Activated naive CD8-positive, alpha-beta T cell (primary cell): ENCODE results near the gene PPP1R12B.

Experiments used
- H3K27ac Mint-ChIP-seq: one replicate; pipeline ENCODE4 v1.8.0; 2021; ENCODE audit warnings: mixed read lengths
- H3K27me3 Mint-ChIP-seq: one replicate; pipeline ENCODE4 v1.8.0; 2021; ENCODE audit warnings: mixed read lengths
- H3K36me3 Mint-ChIP-seq: one replicate; pipeline ENCODE4 v1.8.0; 2021; ENCODE audit warnings: mixed read lengths
- H3K4me1 Mint-ChIP-seq: one replicate; pipeline ENCODE4 v1.8.0; 2021; ENCODE audit warnings: low read depth, mixed read lengths
- H3K4me3 Mint-ChIP-seq: one replicate; pipeline ENCODE4 v1.8.0; 2021; ENCODE audit warnings: mild to moderate bottlenecking, mixed read lengths
- H3K9me3 Mint-ChIP-seq: one replicate; pipeline ENCODE4 v1.8.0; 2021; ENCODE audit warnings: low read depth, mixed read lengths

The PPP1R12B gene, protein sequence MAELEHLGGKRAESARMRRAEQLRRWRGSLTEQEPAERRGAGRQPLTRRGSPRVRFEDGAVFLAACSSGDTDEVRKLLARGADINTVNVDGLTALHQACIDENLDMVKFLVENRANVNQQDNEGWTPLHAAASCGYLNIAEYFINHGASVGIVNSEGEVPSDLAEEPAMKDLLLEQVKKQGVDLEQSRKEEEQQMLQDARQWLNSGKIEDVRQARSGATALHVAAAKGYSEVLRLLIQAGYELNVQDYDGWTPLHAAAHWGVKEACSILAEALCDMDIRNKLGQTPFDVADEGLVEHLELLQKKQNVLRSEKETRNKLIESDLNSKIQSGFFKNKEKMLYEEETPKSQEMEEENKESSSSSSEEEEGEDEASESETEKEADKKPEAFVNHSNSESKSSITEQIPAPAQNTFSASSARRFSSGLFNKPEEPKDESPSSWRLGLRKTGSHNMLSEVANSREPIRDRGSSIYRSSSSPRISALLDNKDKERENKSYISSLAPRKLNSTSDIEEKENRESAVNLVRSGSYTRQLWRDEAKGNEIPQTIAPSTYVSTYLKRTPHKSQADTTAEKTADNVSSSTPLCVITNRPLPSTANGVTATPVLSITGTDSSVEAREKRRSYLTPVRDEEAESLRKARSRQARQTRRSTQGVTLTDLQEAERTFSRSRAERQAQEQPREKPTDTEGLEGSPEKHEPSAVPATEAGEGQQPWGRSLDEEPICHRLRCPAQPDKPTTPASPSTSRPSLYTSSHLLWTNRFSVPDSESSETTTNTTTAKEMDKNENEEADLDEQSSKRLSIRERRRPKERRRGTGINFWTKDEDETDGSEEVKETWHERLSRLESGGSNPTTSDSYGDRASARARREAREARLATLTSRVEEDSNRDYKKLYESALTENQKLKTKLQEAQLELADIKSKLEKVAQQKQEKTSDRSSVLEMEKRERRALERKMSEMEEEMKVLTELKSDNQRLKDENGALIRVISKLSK

DNA sequence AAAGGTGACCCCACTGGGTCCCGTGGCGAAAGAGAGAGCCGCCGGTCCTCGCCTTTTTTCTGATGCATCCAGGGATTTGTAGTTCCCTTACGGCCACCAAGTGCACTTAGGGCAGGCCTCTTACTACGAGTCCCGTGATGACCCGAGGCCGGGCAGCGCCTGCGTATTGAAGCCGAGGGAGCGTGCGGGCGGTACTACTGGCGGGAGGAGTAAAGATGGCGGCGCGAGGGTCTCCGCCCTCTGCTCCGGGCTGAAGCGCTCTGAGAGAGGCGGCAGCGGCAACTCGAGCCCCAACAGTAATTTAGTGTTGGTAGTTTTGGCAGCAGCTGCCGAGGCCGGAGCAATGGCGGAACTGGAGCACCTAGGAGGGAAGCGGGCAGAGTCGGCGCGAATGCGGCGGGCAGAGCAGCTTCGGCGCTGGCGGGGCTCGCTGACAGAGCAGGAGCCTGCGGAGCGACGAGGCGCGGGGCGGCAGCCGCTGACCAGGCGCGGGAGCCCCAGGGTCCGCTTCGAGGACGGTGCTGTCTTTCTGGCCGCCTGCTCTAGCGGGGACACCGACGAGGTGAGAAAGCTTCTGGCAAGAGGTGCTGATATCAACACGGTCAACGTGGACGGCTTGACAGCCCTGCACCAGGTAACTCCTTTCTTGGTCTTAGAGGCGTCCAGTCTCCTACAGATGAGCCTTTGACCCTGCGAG is at the start of gene PPP1R12B:
PPP1R12B (plus strand) TSS at position 191 of the 697 bp plus-strand sequence; CDS start at position 344, 153 bp downstream.
- H3K27ac Mint-ChIP-seq, result peak within 1 kb of the TSS; percentile 76
- peak within 1 kb of the TSS; percentile 92 for H3K4me3 Mint-ChIP-seq
- no peaks in the 10 kb centered on the region for H3K9me3 Mint-ChIP-seq
- no peaks in the 10 kb centered on the region for H3K36me3 Mint-ChIP-seq
- peaks cover 31% of the 10 kb centered on the region for H3K4me1 Mint-ChIP-seq
- no peaks in the 10 kb centered on the region for H3K27me3 Mint-ChIP-seq

DNA sequence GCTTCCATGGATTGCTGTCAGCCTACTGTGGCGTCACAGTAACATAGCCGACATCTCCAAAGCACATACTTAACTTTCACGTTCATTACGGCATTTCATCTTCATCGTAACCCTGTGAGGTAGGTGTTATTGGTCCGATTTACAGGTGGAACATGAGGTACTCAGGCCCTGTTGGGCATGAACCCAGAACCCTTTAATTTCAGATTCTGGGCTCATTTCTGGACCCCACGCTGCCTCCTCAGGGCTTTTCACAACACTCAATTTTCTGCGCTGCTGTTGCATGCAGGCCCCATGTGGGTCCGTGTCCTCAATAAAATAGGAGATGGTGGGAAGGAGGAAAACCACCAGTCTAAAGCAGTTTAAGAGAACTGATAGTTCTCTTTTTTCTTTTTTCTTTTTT is 46.3 kb upstream of the PPP1R12B start:
- Mint-ChIP-seq H3K27ac (no peak overlapping the region), H3K27me3 (no peaks in the 10 kb centered on the region), H3K9me3 (no peaks in the 10 kb centered on the region), H3K36me3 (no peaks in the 10 kb centered on the region), H3K4me1 (no peaks in the 10 kb centered on the region), H3K4me3 (no peak overlapping the region)

DNA sequence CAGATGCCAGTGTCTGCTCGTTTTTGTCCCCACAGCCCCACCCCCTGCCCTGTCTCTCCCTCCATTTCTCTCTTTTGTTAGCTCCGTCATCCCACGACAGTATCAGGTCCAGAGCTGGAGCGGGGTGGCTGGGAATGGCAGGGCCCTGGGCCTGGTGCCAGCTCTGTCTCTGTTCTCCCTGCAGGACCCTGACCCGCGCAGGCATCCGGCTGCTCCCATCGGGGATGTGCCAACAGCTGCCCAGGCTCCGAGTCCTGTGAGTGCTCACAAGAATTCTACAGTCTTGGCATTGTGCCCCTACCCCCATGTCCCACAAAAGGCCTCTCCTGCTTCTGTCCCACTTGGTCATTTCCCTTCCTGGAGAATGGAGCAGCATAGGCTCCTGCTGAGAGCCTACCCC is 44.1 kb upstream of the PPP1R12B start:
- no peaks in the 10 kb centered on the region for H3K27me3 Mint-ChIP-seq
- H3K9me3 Mint-ChIP-seq, result no peaks in the 10 kb centered on the region
- no peaks in the 10 kb centered on the region for H3K4me1 Mint-ChIP-seq
- H3K36me3 Mint-ChIP-seq, result no peaks in the 10 kb centered on the region
- H3K4me3 Mint-ChIP-seq, result no peak overlapping the region
- H3K27ac Mint-ChIP-seq, result no peak overlapping the region

DNA sequence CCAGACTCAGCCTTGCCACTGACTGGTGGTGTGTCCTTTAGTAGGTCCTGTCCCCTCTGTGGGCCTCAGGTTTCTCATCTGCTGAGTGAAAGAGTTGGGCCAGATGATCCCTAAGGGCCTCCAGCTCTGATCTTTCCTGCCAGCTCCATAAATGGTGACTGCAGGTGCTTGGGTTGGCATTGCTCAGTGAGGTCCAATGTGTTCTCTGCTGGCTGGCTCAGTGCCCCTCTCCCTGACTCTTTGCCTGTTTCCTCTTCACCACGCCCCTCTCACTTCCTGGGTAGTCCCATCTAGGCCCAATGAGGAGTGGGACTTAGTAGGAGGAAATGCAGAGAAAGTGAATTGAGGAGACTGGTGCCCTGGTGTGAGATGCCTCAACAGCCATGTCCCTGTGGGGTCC is 43.3 kb upstream of the PPP1R12B start:
- H3K27me3 Mint-ChIP-seq, result no peaks in the 10 kb centered on the region
- H3K4me3 Mint-ChIP-seq, result no peak overlapping the region
- no peak overlapping the region for H3K27ac Mint-ChIP-seq
- H3K4me1 Mint-ChIP-seq, result no peaks in the 10 kb centered on the region
- H3K9me3 Mint-ChIP-seq, result no peaks in the 10 kb centered on the region
- no peaks in the 10 kb centered on the region for H3K36me3 Mint-ChIP-seq

DNA sequence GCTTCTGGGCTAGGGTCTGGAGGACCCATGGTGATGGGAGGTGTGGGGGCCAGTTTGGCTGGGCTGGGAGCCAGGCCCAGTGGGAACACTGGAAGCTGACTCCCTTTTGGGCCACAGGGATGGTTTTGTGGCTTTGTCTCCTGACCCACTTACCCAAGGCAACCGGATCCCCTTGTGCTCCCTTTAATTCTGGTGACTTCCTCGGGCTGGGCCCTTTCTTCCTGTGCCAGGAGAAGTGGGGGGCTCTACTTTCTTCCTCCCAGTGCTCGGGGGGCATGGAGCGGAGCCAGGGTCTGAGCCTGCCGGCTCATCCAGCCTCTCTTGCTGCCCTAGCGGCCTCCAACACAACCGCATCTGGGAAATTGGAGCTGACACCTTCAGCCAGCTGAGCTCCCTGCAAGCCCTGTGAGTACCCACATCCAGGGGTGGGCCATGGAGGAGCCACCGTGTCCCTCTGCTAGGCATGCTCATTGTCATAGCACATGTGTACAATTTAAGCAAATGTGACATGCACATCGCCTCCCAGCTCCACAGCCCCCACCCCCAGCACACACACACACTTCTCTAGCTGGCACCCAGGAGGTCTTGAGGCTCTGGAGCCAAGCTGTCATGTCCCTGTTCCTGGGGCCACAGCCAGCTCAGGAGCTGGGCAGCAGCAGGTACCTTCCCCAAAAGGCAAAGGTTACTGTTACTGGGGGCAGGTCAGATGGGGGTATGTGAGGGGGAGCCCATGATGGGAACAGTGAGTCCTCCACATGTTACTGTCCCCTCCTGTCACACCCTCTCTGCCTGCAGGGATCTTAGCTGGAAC is 41.8 kb upstream of the PPP1R12B start:
- H3K4me3 Mint-ChIP-seq, result no peak overlapping the region
- H3K36me3 Mint-ChIP-seq, result no peaks in the 10 kb centered on the region
- H3K27ac Mint-ChIP-seq, result no peak overlapping the region
- H3K4me1 Mint-ChIP-seq, result no peaks in the 10 kb centered on the region
- H3K9me3 Mint-ChIP-seq, result no peaks in the 10 kb centered on the region
- H3K27me3 Mint-ChIP-seq, result no peaks in the 10 kb centered on the region

DNA sequence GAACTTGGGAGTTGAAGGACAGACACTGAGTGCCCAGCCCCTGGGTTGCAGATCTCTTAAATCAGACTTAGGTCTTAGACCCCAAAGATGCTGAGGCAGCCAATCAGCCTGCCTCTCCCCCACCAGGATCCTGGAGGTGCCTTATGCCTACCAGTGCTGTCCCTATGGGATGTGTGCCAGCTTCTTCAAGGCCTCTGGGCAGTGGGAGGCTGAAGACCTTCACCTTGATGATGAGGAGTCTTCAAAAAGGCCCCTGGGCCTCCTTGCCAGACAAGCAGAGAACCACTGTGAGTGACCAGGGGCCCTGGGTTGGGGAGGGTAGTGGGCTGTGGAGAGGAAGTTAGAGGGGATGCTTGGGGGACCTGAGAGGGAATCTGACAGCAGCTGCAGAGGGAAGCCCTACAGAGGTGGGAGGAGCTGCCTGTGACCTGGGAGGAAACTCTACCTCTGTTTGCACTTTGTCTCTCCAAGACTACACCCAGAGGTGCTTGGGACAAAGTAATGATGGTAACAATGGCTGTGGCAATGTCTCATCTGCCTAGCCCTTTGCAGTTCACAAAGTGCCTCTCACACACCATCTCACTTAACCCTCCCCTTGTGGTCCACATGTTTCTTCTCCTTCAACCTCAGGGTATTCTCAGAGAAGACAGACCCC is 38.3 kb upstream of the PPP1R12B start:
- Mint-ChIP-seq H3K4me1 (peaks cover 2% of the 10 kb centered on the region), H3K27me3 (no peaks in the 10 kb centered on the region), H3K27ac (no peak overlapping the region), H3K36me3 (no peaks in the 10 kb centered on the region), H3K4me3 (no peak overlapping the region), H3K9me3 (no peaks in the 10 kb centered on the region)

DNA sequence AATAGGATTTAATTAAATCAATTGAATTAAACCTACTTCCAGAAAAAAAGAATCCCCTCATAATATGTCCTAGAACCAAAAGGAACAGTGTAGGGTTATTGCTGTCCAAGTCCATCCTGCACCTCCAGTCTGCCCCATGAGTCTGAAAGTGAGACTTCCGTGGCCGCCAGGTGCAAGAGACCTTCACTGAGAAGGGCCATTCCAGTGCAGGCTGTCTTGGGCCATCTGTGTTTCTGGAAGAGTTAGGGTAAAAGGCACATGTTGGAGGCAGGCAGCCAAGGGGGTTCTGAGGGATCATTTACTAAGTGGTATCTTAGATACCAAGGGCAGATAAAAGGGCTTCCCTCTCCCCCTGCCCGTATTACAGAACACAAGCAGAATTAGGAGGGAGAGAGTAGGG is 37.8 kb upstream of the PPP1R12B start:
- no peak overlapping the region for H3K27ac Mint-ChIP-seq

DNA sequence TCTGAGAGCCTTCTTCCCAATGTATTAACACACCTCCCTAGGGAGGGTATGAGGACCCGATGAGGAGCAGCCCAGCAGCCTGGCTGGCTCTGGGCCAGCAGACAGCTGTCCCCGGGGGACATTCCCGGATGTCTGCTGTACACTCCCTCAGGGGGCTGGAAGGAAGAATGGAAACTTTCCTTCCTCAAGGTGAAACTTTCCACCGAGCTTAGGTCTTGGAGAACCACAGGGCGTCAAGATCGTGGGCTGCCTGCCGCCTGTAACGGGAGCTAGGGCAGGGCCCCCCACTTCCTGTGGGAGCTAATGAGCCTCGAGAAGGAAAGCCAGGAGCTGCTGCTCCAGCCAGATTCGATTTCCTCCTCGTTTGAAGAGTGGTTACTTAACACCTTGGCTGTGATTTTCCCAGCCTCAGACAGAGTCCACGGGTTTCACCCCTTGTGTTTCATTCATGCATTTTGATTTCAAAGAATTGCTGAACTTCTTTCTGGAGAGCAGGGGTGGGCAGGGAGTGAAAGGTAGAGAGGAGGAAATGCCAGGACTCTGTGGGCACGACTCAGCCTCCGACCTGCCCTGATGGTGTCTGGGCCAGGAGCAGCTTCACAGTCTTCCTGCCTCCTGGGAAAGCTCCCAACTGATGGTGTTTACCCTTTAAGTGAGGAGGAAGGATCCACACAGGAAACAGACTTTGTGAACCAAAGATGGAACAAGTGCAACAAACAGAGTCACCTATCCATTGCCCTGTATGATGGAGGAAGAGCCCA is 36.4 kb upstream of the PPP1R12B start:
- H3K36me3 Mint-ChIP-seq, result no peaks in the 10 kb centered on the region
- H3K9me3 Mint-ChIP-seq, result no peaks in the 10 kb centered on the region
- peaks cover 2% of the 10 kb centered on the region for H3K4me1 Mint-ChIP-seq
- H3K4me3 Mint-ChIP-seq, result no peak overlapping the region
- H3K27ac Mint-ChIP-seq, result no peak overlapping the region
- H3K27me3 Mint-ChIP-seq, result no peaks in the 10 kb centered on the region

More for the DNA sequence above, 37.8 kb upstream of the PPP1R12B start:
- H3K9me3 Mint-ChIP-seq, result no peaks in the 10 kb centered on the region
- peaks cover 2% of the 10 kb centered on the region for H3K4me1 Mint-ChIP-seq
- no peaks in the 10 kb centered on the region for H3K36me3 Mint-ChIP-seq
- H3K27me3 Mint-ChIP-seq, result no peaks in the 10 kb centered on the region
- no peak overlapping the region for H3K4me3 Mint-ChIP-seq

DNA sequence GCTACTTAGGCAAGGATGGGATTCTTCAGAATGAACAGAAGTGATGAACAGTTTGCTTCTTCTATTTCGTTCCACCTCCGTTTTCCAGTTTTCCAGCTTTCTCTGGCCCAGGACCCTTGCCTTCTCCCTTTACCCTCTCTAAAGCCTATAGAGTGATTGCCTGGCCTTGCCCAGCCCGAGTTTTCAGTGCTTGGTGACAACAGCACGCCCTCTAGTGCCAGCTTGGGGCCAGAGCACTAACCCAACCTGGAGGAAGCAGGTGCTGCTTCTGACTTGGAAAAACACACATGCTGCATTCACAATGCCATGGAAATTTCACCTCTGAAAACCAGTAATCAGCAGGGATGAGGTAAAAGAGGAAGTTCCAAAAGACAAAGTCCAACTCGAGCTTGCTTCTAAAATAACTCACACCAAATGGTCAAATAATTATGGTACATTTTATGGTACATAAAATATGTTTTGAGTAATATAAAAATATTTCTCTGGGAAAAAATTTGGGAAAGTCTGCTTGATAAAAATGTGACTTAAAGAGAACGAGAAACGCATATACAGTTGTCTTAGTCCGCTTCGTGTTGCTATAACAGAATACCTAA is 32.8 kb upstream of the PPP1R12B start:
- Mint-ChIP-seq H3K4me1 (peaks cover 2% of the 10 kb centered on the region), H3K27ac (no peak overlapping the region), H3K4me3 (no peak overlapping the region), H3K36me3 (no peaks in the 10 kb centered on the region), H3K9me3 (no peaks in the 10 kb centered on the region), H3K27me3 (no peaks in the 10 kb centered on the region)

DNA sequence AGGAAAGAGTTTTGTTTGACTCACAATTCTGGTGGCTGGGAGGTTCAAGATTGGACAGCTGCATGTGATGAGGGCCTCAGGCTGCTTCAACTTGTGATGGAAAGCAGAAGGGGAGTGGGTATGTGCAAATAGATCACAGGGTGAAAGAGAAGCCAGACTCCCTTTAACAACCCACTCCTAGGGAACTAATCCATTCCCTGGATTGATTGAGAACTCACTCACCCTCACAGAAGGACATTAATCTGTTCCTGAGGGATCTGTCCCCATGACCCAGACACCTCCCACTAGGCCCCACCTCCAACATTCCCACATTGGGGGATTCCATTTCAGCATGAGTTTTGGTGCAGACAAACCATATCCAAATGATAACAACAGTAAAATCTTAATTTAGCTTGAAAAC is 32.3 kb upstream of the PPP1R12B start:
- no peaks in the 10 kb centered on the region for H3K9me3 Mint-ChIP-seq
- no peaks in the 10 kb centered on the region for H3K27me3 Mint-ChIP-seq
- H3K4me3 Mint-ChIP-seq, result no peak overlapping the region
- H3K36me3 Mint-ChIP-seq, result no peaks in the 10 kb centered on the region
- H3K27ac Mint-ChIP-seq, result no peak overlapping the region
- peaks cover 2% of the 10 kb centered on the region for H3K4me1 Mint-ChIP-seq

DNA sequence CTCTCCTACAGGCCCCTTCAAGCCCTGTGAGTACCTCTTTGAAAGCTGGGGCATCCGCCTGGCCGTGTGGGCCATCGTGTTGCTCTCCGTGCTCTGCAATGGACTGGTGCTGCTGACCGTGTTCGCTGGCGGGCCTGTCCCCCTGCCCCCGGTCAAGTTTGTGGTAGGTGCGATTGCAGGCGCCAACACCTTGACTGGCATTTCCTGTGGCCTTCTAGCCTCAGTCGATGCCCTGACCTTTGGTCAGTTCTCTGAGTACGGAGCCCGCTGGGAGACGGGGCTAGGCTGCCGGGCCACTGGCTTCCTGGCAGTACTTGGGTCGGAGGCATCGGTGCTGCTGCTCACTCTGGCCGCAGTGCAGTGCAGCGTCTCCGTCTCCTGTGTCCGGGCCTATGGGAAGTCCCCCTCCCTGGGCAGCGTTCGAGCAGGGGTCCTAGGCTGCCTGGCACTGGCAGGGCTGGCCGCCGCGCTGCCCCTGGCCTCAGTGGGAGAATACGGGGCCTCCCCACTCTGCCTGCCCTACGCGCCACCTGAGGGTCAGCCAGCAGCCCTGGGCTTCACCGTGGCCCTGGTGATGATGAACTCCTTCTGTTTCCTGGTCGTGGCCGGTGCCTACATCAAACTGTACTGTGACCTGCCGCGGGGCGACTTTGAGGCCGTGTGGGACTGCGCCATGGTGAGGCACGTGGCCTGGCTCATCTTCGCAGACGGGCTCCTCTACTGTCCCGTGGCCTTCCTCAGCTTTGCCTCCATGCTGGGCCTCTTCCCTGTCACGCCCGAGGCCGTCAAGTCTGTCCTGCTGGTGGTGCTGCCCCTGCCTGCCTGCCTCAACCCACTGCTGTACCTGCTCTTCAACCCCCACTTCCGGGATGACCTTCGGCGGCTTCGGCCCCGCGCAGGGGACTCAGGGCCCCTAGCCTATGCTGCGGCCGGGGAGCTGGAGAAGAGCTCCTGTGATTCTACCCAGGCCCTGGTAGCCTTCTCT is 30.3 kb upstream of the PPP1R12B start:
- Mint-ChIP-seq H3K9me3 (no peaks in the 10 kb centered on the region), H3K4me1 (no peaks in the 10 kb centered on the region), H3K4me3 (no peak overlapping the region), H3K27me3 (no peaks in the 10 kb centered on the region), H3K36me3 (no peaks in the 10 kb centered on the region), H3K27ac (no peak overlapping the region)

DNA sequence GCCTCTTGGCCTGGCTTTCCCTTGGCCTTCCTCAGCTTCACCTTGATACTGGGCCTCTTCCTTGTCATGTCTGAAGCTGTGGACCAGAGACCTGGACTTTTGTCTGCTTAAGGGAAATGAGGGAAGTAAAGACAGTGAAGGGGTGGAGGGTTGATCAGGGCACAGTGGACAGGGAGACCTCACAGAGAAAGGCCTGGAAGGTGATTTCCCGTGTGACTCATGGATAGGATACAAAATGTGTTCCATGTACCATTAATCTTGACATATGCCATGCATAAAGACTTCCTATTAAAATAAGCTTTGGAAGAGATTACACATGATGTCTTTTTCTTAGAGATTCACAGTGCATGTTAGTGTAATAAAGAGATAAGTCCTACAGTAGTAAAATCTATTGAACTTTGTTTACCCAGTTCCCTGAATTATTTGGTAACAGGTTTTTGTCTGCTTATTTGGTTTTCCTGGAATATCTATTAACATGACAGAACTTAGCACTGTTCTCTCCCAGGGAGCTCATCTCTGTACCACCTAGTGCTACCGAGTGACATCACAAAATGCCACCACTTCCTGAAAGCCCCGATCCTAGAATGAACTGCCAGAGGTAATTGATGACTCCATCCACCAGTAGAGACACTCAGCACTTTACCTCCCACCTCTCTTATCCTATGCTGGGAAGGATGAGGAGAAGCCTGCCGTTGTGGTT is 29.0 kb upstream of the PPP1R12B start:
- Mint-ChIP-seq H3K4me3 (no peak overlapping the region), H3K4me1 (no peaks in the 10 kb centered on the region), H3K9me3 (no peaks in the 10 kb centered on the region), H3K27ac (no peak overlapping the region), H3K36me3 (no peaks in the 10 kb centered on the region), H3K27me3 (no peaks in the 10 kb centered on the region)
